Fibroblast of skin of left quadriceps (primary cell): ENCODE data around the gene GNAI3.

Source experiments
- DNase-seq, 2 experiments: peaks; one replicate each; pipeline ENCODE4 v3.0.0-alpha.2; 2013; ENCODE audit warnings: low read depth in 2 of 2

The GNAI3 gene

DNA sequence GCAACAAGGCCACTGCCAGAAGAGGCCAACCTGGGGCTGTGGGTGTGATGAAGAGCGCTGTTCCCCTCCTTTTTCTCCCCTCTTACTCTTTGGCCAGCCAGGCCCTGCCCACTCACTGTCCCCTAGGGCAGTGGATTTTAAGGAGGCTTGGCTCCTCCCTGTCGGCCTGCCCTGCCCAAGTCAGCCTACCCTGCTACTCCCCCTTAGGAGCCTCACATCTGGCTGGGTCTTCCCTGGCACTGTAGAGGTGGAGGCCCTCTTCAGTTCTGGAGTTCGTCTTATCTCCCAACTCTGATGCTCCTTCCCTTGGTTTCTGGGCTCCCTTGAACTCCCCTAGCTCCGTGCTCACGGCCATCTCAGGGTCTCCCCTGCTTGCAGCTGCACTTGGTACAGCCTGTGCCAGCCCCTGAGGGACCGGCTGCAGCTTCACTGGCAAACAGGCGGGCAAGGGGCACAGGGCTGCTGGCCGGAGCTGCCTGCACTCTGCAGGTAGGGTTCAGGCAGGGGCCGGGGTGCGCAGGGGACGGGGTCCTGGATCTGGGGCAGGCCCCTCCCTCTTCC is 75.3 kb downstream of the GNAI3 start:
- DNase-seq: no peak

DNA sequence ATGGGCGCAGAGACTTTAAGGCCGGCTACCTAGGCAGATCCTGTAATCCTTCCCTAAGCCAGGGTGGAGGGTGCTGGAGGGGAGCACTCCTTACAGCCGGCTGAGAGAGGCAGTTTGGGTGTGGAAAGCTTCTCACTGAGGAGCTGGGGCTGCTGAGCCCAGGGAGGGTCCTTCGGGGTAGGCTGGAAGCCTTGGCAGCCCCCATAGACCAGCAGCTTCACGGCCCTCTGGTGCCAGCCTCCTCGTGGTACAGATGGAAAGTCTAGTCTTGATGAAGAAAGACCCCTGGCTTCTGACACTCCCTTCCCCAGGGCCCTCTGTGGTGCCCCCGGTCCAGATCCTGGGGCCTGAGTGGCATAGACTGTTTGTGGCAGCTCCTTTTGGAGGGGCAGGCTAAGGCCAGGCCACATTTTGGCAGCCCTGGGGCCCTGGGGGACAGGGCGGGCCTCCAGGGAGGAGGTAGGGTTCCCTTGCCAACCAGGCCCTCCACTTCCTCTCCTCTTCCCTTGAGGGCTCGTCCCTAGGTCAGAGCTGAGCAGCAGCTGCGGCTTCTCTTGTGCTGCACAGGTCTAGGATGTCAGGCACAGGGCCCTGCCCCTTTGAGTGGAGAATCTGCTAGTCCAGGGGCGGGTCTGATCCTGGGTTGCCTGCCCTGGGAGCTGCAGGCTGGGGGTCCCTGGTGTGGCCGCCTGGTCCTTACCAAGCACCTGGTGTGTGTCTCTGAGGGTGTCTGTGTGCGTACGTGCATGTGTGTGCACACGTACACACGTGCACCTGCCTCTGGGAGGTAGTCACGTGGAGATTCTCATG is 76.0 kb downstream of the GNAI3 start:
- DNase-seq: no peak

GRCh38 chr1:109625176-109625575 is 76.8 kb downstream of the GNAI3 start:
- DNase-seq: no peak

GRCh38 chr1:109625601-109626560 is 77.5 kb downstream of the GNAI3 start:
- no peak for DNase-seq

GRCh38 chr1:109626682-109627408 is 78.4 kb downstream of the GNAI3 start:
- no peak for DNase-seq

GRCh38 chr1:109627692-109628399 is 79.4 kb downstream of the GNAI3 start:
- DNase-seq: no peak

DNA sequence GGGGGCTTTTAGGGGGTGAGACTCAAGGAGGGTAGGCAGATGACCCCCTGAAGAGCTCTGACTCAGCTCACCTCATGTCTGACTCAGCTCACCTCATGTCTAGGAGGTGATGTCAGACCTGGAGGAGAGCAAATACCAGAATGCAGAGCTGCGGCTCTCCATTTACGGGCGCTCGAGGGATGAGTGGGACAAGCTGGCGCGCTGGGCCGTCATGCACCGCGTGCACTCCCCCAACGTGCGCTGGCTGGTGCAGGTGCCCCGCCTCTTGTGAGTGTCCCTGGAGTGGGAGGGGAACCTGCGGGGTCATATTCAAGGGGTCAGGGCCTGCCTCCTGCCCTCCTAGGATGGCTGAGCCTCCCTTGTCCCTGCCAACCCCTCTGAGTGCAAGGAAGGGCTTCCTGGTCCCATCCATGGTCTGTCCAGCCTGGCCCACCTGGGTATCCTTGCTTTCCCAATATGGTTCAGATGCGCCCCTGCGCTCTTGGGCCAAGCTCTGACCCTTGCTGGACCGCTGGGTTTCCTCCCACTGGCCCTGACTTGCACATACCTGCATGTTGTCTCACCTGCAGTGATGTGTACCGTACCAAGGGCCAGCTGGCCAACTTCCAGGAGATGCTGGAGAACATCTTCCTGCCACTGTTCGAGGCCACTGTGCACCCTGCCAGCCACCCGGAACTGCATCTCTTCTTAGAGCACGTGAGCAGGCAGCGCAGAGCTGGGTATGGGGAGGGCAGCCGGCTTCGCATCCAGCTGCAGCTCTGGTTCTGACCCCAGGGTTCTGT is 80.3 kb downstream of the GNAI3 start:
- DNase-seq: no peak

DNA sequence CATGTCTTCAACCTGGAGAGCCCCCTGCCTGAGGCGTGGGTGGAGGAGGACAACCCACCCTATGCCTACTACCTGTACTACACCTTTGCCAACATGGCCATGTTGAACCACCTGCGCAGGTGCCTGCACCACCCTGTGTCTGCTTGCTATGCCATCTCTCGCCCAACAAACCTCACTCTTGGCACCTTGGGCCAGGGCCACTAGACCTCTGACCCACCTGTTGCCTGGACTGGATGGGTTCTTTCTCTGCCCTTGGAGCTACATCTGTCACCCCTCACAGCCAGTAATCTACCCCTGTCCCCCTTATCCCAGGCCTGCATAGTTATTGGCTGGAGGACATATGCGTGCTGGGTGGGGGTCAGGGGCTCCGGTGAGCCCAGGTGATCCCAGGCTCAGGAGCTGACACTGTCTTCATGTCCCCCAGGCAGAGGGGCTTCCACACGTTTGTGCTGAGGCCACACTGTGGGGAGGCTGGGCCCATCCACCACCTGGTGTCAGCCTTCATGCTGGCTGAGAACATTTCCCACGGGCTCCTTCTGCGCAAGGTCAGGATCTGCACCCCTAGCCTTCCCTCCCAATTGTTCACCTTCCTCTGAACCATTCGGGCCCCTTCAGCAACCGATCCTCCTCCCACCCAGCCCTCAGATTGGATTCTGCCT is 81.1 kb downstream of the GNAI3 start:
- DNase-seq: no peak

- no peak for DNase-seq
These were observed 81.9 kb downstream of the GNAI3 start for GRCh38 chr1:109630081-109630897.

- DNase-seq: no peak
These were observed 82.6 kb downstream of the GNAI3 start for GRCh38 chr1:109630898-109631512.

DNA sequence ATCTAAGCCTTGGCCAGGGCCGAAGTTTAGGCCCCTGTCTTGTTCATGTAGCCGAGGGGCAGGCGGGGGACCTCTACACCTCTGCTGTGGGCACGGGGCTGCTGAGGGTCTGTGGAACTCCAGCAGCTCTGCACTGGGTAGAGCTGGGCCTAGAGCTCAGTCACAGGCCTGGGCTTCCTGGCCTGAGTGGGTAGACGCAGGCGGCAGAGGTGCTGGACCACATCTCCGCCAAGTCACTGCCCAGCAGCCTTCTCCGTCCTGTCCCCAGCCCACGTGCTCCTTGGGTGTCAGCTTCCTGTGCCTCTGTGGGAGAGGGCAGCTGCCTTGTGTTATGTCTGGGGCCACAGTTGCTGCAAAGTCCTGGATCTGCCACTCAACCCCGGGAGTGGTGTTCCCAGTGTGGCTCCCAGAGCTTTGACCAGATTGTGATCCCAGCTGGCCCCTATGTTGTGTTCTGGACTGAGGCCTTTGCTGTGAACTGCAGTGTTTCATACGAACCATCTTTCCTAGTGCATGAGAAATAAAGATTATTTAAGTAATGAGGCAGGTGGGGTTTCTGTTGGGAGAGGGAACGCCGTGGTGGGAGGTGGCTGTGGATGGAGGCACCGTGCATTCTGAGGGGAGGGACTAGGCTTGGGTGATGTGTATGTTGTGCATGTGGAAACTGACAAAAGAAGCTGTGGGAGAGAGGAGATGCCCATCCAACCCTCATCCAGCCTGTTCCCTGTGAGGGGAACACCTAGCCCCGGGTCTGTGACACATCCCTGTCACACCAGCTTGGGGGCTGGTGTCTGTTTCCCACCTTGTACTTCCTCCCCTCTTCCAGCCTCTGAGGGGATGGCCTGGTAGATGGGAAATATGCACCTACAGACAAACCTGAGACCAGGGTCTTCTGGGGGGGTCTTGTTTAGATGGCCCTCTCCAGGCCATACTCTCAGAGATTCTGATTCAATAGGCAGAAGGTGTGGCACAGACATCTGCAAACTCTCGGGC is 83.4 kb downstream of the GNAI3 start:
- no peak for DNase-seq

DNA sequence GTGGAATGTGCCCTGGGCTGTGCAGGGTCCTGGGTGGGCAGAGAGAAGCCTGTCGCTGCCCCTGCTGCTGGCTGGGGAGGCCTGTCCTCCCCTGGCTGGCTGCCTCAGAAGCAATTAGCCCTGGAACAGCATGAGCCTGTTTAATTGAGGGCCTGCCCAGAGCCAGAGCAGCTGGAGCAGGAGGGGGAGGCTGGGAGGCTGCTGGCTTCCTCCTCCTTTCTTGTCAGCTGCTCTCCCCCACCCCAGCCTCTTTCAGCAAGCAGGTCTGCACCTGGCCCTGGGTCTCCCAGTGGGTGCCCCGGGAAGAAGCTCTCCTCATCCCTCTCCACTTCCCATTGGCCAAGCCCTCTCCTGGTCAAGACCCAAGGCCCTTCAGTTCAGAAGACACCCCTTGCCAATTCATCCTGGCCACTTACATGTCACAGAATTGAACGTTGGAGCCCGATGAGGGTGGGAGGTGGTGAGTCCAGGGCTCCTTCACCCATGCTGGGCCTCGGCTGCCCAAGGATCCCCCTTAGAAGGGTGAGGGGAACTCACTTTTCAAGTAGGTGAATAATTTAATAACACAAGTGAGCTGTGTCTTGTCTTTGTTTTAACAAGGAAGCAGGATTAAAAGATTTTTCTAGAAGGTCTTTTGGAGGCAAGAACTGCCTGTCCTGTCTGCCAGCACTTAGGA is 84.4 kb downstream of the GNAI3 start:
- no peak for DNase-seq

DNA sequence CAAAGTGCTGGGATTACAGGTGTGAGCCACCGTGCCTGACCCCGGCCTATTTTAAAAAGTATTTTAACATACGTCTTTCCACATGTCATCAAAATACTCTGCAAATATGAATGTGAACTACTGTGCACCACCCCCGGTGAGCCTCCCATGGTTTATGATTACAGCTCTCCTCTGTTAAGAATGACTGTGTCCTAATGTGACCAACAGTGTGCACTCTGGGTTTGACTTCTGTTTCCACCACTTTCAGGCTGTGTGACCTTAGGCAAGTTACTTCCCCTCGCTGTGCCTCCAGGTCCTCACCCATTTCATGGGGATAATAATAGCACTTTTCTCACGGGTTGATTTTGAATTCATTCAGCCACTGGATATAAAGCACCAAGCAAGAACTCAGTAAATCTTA is 85.9 kb downstream of the GNAI3 start:
- DNase-seq: no peak

DNA sequence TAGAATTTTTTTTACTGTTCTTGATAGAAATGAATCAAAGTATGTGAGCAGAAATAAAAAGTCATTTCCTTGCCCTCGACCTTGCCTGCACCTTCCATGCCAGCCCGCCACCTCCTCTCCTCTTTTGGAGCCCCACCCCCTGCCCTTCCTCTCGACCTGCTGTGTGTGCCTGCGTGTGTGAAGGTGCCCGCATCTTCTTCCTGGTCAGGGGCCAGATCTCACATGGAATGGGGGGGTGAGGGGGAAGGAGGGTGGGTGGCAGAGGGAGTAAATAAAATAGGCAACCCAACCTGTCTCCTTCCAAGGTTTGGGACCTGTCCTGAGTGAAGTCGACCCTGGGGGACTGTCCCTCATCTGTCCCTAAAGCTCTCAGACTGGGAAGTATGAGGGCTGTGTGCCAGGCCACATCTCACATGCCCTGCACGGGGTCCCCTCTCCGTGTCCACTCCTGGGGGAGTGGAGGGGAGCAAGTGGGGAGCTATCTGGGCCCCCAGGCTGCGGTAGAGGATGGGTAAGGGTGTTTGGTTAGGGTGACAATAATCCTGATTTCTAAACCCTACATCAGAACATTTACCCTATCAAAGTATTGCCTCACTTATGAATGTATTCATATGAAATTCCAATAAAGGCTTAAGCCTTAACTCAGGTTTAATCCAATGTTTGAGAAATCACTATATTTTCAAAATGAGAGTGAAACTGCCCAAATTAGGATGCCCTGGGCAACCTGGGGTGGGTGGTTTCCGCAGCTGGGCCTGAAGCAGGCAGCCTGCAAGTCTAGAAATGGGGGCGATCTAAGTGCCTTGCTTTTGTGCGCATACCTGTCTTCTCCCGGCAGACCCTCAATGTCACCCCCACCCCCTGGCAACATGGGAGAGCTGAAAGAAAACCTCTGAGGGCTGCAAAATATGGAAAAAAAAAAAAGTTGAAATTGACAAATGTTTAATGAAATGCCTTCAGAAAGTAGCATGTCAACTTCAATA is 86.6 kb downstream of the GNAI3 start:
- no peak for DNase-seq

GRCh38 chr1:109635862-109636200 is 87.4 kb downstream of the GNAI3 start:
- no peak for DNase-seq
